T-helper 2 cell treated with Interferon-gamma antibody and Interleukin-4, amounts not matched to agents 100 ng/mL and 5 ng/mL, for 36 hours (primary cell): ENCODE results near the gene RPL13A. TPM values are rescaled to one million over a fixed set of nuclear protein-coding genes. Genes with fewer than 3 reads are reported as not detected.

Experiments used
- intact Hi-C: fragments of 100-400 bp; cut with micrococcal nuclease; formaldehyde crosslinking; loops from one replicate; pipeline ENCODE4 v1.15.1; 2023
- total RNA-seq: library from RNA; stranded (reverse); gene quantifications from 2 replicates; pipeline ENCODE4 v1.2.3, GENCODE V29; 2022

Gene RPL13A
- total RNA-seq, 1 donor from 2014 or later = 2,471 TPM

DNA sequence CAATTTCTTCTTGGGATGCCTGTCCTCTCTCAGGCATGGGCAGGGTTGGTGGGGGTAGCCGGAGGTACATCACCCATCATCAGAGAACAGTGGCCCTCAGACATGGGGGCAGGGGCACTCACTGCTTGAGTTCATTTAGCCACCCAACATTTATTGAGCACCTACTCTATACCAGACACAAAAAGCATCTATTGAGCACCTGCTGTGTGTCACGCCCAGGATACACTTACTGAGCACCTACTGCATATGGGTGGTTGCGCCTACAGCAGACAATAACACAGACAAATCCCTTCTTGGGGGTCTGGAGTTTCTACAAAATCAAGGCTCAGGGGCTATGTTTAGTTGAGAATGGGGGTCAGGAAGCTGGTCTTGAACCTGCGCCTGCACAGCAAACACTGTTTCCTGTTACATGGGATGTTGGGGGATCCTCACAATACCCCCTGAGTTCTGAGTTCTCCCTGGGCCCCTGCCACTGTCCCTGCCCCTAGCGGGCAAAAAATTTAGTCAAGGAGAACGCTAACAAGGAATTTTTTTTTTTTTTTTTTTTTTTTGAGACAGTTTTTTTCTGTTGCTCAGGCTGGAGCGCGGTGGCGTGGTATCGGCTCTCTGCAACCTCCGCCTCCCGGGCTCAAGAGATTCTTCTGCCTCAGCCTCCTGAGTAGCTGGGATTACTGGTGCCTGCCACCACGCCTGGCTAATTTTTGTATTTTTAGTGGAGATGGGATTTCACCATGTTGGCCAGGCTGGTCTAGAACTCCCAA, 52.0 kb downstream of the RPL13A start:
- intact Hi-C loops = no loop called here

Other genes starting within 250 kb of the RPL13A start
- gene SLC6A16, start 162.4 kb upstream of the RPL13A start, total RNA-seq = 3.5 and 3.8 TPM in 2 replicates
- 213 and 221 TPM in 2 replicates for gene CD37, start 152.2 kb upstream of the RPL13A start, total RNA-seq
- gene TEAD2, start 125.2 kb upstream of the RPL13A start, total RNA-seq = not detected in 2 replicates
- not detected in 2 replicates for gene DKKL1, start 123.7 kb upstream of the RPL13A start, total RNA-seq
- gene KASH5, start 99.4 kb upstream of the RPL13A start, total RNA-seq = 0.23 and 0.43 TPM in 2 replicates
- gene PTH2, start 64.2 kb upstream of the RPL13A start, total RNA-seq = not detected in 2 replicates
- gene GFY, start 62.2 kb upstream of the RPL13A start, total RNA-seq = not detected in 2 replicates
- gene SLC17A7, start 46.1 kb upstream of the RPL13A start, total RNA-seq = 0.07 and 0.09 TPM in 2 replicates
- gene PIH1D1, start 35.8 kb upstream of the RPL13A start, total RNA-seq = 146 and 150 TPM in 2 replicates
- 45.5 and 47.5 TPM in 2 replicates for gene ALDH16A1, start 34.4 kb upstream of the RPL13A start, total RNA-seq
- gene FLT3LG, start 13.4 kb upstream of the RPL13A start, total RNA-seq = 271 and 275 TPM in 2 replicates
- 2,021 and 2,052 TPM in 2 replicates for gene RPS11, start 8.8 kb downstream of the RPL13A start, total RNA-seq
- gene FCGRT, start 25.1 kb downstream of the RPL13A start, total RNA-seq = 7.4 and 8.5 TPM in 2 replicates
- 3.0 and 3.9 TPM in 2 replicates for gene RCN3, start 40.4 kb downstream of the RPL13A start, total RNA-seq
- 172 and 174 TPM in 2 replicates for gene NOSIP, start 92.9 kb downstream of the RPL13A start, total RNA-seq
- 0.82 and 1.1 TPM in 2 replicates for gene PRRG2, start 93.7 kb downstream of the RPL13A start, total RNA-seq
- 42.0 and 43.3 TPM in 2 replicates for gene PRR12, start 103.6 kb downstream of the RPL13A start, total RNA-seq
- 6.8 and 9.3 TPM in 2 replicates for gene RRAS, start 152.5 kb downstream of the RPL13A start, total RNA-seq
- gene SCAF1, start 154.6 kb downstream of the RPL13A start, total RNA-seq = 61.9 and 65.4 TPM in 2 replicates
- 135 and 158 TPM in 2 replicates for gene IRF3, start 178.2 kb downstream of the RPL13A start, total RNA-seq
- 70.4 and 75.7 TPM in 2 replicates for gene BCL2L12, start 178.3 kb downstream of the RPL13A start, total RNA-seq
- gene PRMT1, start 189.7 kb downstream of the RPL13A start, total RNA-seq = 173 and 187 TPM in 2 replicates
- gene ADM5, start 202.0 kb downstream of the RPL13A start, total RNA-seq = 4.8 and 4.9 TPM in 2 replicates
- 2.4 and 3.8 TPM in 2 replicates for gene CPT1C, start 203.5 kb downstream of the RPL13A start, total RNA-seq